Activated CD4-positive, alpha-beta T cell treated with anti-CD3 and anti-CD28 coated beads, Interleukin-2, Interleukin-4, amounts not matched to agents 100 ng/mL and 50 ng/mL, durations not matched to agents 16 hours and 8 hours (primary cell): Measurements from ENCODE around the gene NFAM1.
A peak's percentile ranks its signal among the peaks of the same experiment; 100 is the strongest.

ENCODE experiments used
- DNase-seq: peaks from one replicate; pipeline ENCODE4 v3.0.0-alpha.2; 2020; ENCODE audit warnings: low spot score

NFAM1 gene

DNA sequence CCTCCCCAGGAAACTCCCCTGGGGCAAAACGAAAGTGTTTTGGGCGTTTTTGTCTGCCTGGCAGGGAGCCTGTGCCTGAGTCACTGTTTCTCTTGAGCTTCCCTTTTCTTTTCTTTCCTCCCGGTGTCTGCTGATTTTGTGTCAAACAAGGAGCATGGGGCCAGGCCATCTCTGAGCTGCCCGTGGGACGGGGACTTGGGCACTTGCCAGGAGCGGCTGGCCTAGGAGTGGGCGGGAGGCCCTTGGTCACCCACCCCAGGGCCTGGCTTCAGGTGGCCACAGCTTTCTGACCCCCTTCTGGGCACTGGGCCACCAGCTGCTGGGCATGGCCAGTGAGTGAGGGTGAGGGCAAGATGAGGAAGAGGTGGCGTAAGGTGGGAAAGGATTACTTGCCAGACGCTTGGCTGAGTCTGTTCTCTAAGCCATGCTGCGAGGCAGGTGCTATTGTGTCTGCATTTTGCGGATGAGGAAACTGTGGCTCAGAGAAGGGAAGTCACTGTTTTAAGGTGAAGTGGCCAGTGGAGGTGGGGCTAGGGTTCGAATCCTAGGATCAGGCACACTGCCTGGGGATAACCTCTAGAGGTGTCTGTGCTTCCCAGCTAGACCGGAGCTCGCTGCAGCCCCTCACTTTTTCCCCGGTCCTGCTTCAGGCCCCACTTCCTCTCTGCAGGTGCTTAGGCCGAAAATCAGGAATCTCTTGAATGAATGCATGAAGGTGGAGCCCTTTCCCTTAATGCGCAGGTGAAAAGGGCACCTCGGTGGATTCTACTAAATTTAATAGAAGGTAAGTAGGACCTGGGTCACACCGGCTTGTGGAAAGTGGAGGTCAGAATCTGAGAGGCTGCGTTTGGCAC is 7.8 kb upstream of the NFAM1 start:
- peak; percentile 50 for DNase-seq

- DNase-seq, result peak; percentile 26
Measured at GRCh38 chr22:42439021-42439567, 6.9 kb upstream of the NFAM1 start.

- DNase-seq, result no peak
Measured at GRCh38 chr22:42438293-42438650, 6.1 kb upstream of the NFAM1 start.

- peak; percentile 85 for DNase-seq
Measured at GRCh38 chr22:42437488-42438292, 5.5 kb upstream of the NFAM1 start.

GRCh38 chr22:42436404-42436803 is 4.2 kb upstream of the NFAM1 start:
- no peak for DNase-seq

GRCh38 chr22:42434748-42435425 is 2.7 kb upstream of the NFAM1 start:
- DNase-seq, result no peak

DNA sequence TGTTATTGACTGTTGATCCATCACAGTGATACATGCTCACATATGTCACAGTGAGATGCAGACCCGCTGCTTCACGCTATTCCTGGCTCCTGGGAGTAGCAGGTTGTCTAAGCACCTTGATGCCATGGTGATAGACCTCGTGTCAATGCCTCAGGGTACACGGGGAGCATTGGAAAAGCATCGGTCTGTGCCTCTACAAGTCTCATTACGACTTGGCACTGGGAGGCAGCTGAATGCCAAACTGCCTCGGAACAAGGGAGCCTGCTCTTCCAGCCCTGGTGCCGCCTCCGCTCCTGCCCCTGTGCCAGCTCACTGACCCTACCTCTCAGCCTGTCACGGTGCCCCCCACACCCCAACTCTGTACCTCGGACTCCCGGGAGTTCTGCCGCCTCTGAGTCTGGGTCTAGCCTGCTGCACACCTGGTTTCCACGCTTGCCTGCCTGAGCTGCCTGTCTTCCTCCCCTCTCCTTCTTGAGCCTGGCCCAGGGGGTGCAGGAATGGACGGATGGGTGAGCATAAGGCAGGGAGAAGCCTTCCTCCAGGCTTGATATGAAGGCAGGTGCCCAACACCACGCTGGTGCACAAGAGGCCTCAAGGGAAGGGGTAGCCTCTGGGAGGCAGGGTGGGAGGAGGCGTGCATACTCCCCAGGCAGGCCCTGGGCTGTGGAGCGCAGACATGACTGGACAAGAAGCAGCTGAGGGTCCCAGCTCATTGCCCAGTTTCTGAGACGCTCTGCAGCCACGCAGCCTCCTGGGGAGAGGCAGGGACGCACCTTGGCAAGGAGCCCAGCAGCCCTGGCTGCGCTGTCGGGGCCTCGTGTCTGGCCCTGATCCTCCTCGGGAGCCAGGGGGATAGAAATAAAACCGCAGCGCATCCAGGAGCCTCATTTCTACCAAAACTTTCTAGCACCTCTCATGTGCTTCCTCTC is 1.8 kb upstream of the NFAM1 start:
- no peak for DNase-seq

DNA sequence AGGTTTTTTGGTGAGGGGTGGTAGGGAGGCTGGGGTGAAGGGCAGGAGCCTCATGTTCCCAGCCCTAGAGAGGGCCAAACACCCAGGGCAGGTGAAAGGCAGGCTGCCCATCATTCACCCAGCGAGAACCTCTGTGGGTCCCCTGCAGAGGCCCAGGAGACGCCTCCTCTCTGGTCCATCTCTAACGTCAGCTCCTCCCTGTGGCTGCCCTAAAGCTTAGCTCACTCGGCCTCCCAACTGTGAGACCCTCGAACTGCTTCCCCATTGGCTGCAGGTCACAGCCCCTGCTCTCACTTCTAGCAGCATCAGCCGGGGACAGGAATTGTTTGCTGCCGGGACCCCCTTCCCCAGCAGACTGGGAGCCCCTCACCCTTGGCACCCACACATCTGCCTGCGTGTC is 615 bp upstream of the NFAM1 start:
- no peak for DNase-seq

DNA sequence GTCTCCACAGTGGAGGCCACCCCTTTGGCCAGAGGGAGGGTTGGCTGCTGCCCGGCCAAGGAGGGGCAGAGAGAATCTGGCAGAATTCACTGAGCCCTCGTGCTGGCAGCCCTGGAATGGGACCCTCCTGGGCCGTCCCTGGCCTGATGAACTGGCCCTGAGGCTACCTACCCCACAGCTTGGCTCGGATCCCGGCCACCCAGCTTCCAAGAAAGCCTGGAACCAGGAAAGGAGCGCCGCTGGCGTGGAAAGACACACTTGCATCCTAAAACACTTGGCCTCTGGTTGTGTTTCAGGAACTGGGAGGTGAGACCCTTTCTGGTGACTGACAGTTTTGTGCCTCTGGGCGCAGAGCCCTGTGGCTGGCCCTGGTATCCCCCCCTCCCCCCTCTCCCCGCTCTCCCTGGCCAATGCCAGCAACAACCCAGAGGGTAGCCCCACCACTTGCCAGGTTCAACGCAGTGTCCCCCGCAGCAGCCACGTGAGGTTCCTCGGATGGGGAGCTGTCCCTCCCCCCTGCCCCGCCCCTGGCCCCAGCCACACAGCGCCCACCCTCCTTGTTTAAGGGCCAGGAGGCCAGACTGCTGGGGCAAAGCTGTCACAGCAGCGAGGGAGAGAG is 693 bp downstream of the NFAM1 start:
- DNase-seq, result no peak

DNA sequence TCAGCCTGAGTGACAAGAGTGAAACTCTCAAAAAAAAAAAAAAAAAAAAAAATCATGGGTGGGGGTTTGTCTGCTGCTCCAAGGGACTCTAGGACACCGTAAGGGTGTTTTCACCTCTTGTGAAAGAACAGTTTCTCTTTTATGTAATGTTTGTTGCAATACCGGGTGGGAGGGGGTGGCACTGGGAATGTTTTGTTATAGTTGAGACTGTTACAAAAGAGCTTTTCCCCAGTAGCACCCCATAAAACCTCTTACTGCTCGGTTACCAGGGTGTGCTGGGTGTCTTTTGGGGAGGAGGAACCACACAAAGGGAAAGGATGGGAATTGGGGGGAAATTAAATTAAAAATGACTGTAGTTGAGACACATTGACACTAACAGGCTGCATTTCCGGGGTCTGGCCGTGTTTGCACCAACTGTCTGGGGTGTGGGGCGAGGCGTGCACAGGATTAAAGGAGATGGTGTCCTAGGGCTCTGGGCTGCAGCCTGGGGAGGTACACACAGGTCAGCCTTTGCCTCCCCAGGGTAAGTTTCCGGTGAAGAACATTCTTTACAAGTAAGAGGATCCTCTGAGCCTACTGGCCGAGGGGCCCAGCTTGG is 1.6 kb downstream of the NFAM1 start:
- DNase-seq, result no peak

DNA sequence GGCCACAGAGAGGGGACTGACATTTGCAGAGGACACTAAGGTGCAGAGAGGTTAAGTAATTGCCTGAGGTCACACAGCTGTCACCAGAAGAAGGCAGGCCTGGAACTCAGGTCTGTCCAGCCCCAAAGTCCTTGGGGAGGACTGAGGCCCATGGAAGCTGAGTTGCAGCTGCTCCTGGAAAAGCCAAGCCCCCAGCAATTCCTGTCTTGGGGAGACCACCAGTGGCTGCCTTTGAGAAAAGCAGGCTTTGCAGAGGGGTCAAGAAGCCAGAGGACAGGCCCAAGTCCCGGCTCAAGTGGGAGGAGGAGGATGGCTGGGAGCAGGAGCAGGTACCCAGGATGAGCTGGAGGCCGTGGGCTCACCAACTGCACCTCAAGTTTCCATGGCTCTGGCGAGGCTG is 3.4 kb downstream of the NFAM1 start:
- DNase-seq, result no peak

- DNase-seq, result no peak
Measured at GRCh38 chr22:42428025-42428424, 4.2 kb downstream of the NFAM1 start.

DNA sequence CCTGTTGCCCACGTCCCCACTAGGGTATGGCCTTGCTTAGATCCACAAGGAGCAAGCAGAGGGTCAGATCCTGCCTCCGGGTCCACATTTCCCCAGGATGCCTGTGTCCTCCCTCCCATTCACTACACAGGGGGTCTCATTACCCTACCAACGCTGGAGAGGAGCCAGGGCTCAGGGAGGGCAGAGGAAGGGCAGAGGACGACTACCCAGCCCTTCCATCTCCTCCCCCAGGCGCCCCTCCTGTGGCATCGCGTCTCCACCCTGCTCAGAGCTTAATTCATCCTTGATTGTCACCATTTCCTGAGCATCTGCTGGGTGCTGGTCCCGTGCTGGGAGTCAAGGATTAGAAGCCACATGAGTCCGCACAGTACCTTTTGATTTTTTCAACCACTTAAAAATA is 5.0 kb downstream of the NFAM1 start:
- no peak for DNase-seq

- DNase-seq, result no peak
Measured at GRCh38 chr22:42425989-42426355, 6.2 kb downstream of the NFAM1 start.

- DNase-seq, result no peak
Measured at GRCh38 chr22:42425337-42425988, 6.7 kb downstream of the NFAM1 start.

- DNase-seq, result no peak
Measured at GRCh38 chr22:42419243-42419881, 12.8 kb downstream of the NFAM1 start.

DNA sequence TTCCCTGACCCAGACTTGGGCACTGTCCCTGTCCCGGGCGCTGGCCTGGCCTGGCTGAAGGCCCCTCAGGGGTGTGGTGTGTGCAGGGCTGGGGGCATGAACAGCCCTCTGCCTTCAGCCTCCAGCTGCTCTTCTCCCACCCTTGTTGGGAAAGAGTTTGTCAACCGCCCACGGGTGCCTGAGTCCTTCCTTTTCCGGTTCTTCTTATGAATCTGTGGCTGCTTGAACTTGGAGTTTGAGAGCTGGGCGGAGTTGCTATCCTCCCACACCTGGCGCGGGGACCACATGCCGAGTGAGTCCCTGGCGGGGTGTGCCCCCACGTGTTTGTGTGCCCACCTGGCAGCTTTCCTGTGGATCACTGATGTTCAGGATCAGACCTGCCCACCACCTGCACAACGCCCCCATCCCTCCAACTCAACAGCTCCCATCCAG is 13.4 kb downstream of the NFAM1 start:
- DNase-seq, result no peak

DNA sequence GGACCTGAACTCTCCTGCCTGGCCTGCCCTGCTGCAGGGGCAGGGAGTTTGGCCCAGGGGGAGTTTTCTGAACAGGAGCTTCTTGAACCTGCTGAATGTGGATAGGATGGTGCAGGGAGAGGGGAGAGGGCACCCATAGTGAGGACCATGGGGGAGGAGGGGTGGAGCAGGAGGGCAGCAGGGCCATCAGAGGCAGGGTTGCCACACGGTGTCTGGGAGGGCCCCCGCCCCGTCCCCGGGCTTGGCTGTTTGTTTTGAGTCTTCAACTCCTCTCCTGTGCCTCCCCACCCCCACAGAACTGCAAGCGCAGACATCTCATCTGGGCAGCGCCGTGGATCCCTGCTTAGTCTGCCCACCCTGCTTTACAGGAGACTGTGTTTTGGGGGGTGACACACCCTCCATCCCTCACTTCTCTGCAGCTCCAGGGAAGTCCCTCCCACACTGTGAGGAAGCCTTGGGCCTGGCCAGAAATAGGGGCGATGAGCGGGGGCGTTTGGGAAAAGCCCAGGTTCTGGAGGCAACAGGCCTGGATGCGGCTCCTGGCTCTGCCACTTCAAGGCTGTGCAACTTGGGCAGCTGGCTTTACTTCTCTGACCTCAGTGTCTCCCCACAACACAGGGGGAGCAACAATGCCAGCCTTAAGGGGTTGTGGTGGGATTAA is 14.4 kb downstream of the NFAM1 start:
- no peak for DNase-seq

GRCh38 chr22:42416671-42417230 is 15.5 kb downstream of the NFAM1 start:
- no peak for DNase-seq
